Upper lobe of right lung (tissue), 1 donor: ENCODE data around the gene EPO. TPM values are rescaled to one million over a fixed set of nuclear protein-coding genes. Genes with fewer than 3 reads are reported as not detected.

Source experiments
- ATAC-seq: fragments of 200-7000 bp; cut with Tn5 transposase; one replicate; pipeline ENCODE4 v1.9.1; 2020; ENCODE audit warnings: mild to moderate bottlenecking, moderate library complexity
- DNase-seq: peaks from one replicate; pipeline ENCODE4 v3.0.0-alpha.2; 2020
- H3K27ac ChIP-seq: fragments of 200-600 bp; one replicate; pipeline ENCODE4 v1.8.0; 2022
- H3K27me3 ChIP-seq: fragments of 200-600 bp; one replicate; pipeline ENCODE4 v1.8.0; 2022; ENCODE audit warnings: mild to moderate bottlenecking
- H3K36me3 ChIP-seq: fragments of 200-600 bp; one replicate; pipeline ENCODE4 v1.8.0; 2022
- H3K4me1 ChIP-seq: fragments of 200-600 bp; one replicate; pipeline ENCODE4 v1.8.0; 2022
- H3K4me3 ChIP-seq: fragments of 200-600 bp; one replicate; pipeline ENCODE4 v1.8.0; 2022; ENCODE audit warnings: mild to moderate bottlenecking
- H3K9me3 ChIP-seq: fragments of 200-600 bp; one replicate; pipeline ENCODE4 v1.8.0; 2022
- CTCF ChIP-seq: fragments of 200-600 bp; IDR thresholded peaks from one replicate; pipeline ENCODE4 v1.8.0; 2022; ENCODE audit warnings: antibody characterized with exemption
- intact Hi-C: fragments of 100-400 bp; cut with DNase I; formaldehyde crosslinking; loops from one replicate; pipeline ENCODE4 v1.11.0; 2022
- total RNA-seq: library from RNA; stranded (reverse); fragmentation: NEBNext Ultra II Directional; extraction: Animal tissue kit (Norgen Biotek cat#: 25700); gene quantifications from one replicate; pipeline ENCODE4 v1.2.1, GENCODE V29; 2021
- donor health status: DM: no; HTN: yes; CAD: no; lungs with severe emphysema.

Gene EPO
- total RNA-seq, 1 donor from 2014 or later: not detected

GRCh38 chr7:100681491-100682227 is 38.6 kb upstream of the EPO start:
- peaks cover 8% of the 10 kb centered on the region for H3K4me1 ChIP-seq
- peaks cover 97% of the 10 kb centered on the region for H3K36me3 ChIP-seq
- intact Hi-C loops: loop anchor here (10.0 kb wide), 3 partner anchors 67 to 207 kb away; partner anchors contain the start of genes MOSPD3 and TSC22D4
- no peak for DNase-seq
- H3K27ac ChIP-seq: no peak overlapping the region
- H3K9me3 ChIP-seq: no peaks in the 10 kb centered on the region
- ATAC-seq: no peak
- no peak for TF ChIP-seq CTCF
- H3K27me3 ChIP-seq: no peaks in the 10 kb centered on the region
- no peak overlapping the region for H3K4me3 ChIP-seq

- H3K27ac ChIP-seq: no peak overlapping the region
- DNase-seq: peak; percentile 66
- H3K4me1 ChIP-seq: peaks cover 8% of the 10 kb centered on the region
- peaks cover 97% of the 10 kb centered on the region for H3K36me3 ChIP-seq
- TF ChIP-seq CTCF: no peak
- no peaks in the 10 kb centered on the region for H3K9me3 ChIP-seq
- H3K4me3 ChIP-seq: no peak overlapping the region
- no peak for ATAC-seq
- intact Hi-C loops: loop anchor here (10.0 kb wide), 3 partner anchors 67 to 207 kb away; partner anchors contain the start of genes MOSPD3 and TSC22D4
- no peaks in the 10 kb centered on the region for H3K27me3 ChIP-seq
These were observed 38.0 kb upstream of the EPO start for GRCh38 chr7:100682228-100682741.

GRCh38 chr7:100682991-100683658 is 37.1 kb upstream of the EPO start:
- intact Hi-C loops: loop anchor here (10.0 kb wide), 3 partner anchors 68 to 208 kb away; partner anchors contain the start of genes MOSPD3 and TSC22D4
- no peak for TF ChIP-seq CTCF
- ATAC-seq: no peak
- Histone ChIP-seq H3K27me3 (no peaks in the 10 kb centered on the region), H3K9me3 (no peaks in the 10 kb centered on the region), H3K4me1 (peaks cover 8% of the 10 kb centered on the region), H3K27ac (no peak overlapping the region), H3K4me3 (no peak overlapping the region), H3K36me3 (peaks cover 97% of the 10 kb centered on the region)
- no peak for DNase-seq

GRCh38 chr7:100683659-100684533 is 36.4 kb upstream of the EPO start:
- Histone ChIP-seq H3K9me3 (no peaks in the 10 kb centered on the region), H3K27me3 (no peaks in the 10 kb centered on the region), H3K36me3 (peaks cover 92% of the 10 kb centered on the region), H3K4me1 (peaks cover 8% of the 10 kb centered on the region), H3K4me3 (no peak overlapping the region), H3K27ac (no peak overlapping the region)
- DNase-seq (no peak), ATAC-seq (no peak)
- intact Hi-C loops: loop anchor here (10.0 kb wide), 3 partner anchors 69 to 209 kb away; partner anchors contain the start of genes MOSPD3 and TSC22D4
- TF ChIP-seq CTCF: no peak

- no peak for DNase-seq
These were observed 35.7 kb upstream of the EPO start for GRCh38 chr7:100684534-100685042.

More at GRCh38 chr7:100684534-100685042, 35.7 kb upstream of the EPO start:
- H3K4me3 ChIP-seq: no peak overlapping the region
- H3K27me3 ChIP-seq: no peaks in the 10 kb centered on the region
- H3K4me1 ChIP-seq: peaks cover 3% of the 10 kb centered on the region
- no peaks in the 10 kb centered on the region for H3K9me3 ChIP-seq
- no peak for TF ChIP-seq CTCF
- no peak for ATAC-seq
- peaks cover 85% of the 10 kb centered on the region for H3K36me3 ChIP-seq
- no peak overlapping the region for H3K27ac ChIP-seq
- intact Hi-C loops: loop anchor here (10.0 kb wide), 3 partner anchors 70 to 210 kb away; partner anchors contain the start of genes MOSPD3 and TSC22D4
